ENCODE measurements around the gene E2F7.
"Not testable (repeated sequence)": the region's sequence is repeated elsewhere in the genome, so short reads cannot be mapped to it uniquely, and the experiment has no call there.

Gene E2F7, protein sequence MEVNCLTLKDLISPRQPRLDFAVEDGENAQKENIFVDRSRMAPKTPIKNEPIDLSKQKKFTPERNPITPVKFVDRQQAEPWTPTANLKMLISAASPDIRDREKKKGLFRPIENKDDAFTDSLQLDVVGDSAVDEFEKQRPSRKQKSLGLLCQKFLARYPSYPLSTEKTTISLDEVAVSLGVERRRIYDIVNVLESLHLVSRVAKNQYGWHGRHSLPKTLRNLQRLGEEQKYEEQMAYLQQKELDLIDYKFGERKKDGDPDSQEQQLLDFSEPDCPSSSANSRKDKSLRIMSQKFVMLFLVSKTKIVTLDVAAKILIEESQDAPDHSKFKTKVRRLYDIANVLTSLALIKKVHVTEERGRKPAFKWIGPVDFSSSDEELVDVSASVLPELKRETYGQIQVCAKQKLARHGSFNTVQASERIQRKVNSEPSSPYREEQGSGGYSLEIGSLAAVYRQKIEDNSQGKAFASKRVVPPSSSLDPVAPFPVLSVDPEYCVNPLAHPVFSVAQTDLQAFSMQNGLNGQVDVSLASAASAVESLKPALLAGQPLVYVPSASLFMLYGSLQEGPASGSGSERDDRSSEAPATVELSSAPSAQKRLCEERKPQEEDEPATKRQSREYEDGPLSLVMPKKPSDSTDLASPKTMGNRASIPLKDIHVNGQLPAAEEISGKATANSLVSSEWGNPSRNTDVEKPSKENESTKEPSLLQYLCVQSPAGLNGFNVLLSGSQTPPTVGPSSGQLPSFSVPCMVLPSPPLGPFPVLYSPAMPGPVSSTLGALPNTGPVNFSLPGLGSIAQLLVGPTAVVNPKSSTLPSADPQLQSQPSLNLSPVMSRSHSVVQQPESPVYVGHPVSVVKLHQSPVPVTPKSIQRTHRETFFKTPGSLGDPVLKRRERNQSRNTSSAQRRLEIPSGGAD
- total RNA-seq, result 0.12 to 1.8 (median 0.50) reads per million in 4 experiments

DNA sequence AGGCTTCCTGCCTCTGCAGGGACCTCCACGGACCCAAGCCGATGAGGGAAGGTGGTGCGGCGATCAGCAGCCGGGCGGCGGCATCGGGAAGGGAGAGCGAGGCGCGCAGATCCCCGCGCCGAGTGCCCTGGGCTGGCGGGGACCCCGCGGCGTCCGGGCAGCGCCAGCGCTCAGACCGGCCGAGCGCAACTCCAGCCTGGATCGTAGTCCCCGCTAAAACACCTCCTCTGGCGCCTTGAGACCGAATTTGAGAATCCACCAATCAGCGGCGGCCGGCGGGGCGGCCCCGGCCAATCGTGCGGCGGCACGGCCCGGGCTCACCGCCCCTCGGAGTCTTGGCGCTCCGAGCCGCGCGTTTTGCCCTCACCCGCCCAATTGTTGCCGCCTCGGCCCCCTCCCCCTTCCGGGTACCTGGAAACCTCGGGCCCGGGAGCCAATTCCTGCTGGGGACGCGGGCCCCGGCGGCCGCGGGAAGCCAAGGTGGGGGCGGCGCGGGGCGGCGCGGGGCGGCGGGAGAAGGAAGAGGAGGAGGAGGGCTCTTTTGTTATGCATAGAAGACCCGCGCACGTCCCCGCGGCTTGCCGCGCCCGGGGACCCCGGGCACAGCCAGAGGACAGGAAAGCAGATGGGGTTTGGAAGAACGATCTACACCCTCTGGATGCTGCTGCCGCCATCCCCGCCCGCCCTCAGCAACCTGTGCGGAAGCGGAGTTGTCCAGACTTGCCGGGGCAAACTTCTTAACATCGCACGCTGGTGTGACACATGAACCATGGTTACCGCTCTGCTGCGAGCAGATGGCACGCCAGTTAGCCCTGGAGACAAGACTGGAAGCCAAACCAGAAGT, at the start of gene E2F7:
Gene E2F7, minus strand, starts transcription at position 209 of the 844 bp plus-strand sequence. CDS start 934 bp downstream, outside the sequence.
- DNase-seq, result peak; percentile 54

DNA sequence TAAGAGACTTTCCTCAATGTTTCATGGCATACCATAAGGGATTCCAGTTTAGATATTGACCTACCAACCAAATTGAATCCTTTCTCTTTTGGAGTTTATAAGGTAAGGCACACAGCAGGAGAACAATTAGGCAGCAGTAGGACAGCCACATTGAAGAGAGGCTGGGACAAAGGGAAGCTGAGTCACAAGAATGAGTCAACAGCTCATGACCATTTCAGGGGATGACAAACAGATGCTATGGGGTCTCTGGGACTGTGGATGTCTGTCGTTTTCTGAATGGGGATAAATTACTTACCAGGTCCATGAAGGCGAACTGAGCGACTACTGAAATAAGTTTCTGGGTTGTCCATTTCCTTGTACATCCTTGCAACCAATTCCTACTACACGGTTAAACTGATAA, 48.6 kb upstream of the E2F7 start:
- no peak for DNase-seq

DNA sequence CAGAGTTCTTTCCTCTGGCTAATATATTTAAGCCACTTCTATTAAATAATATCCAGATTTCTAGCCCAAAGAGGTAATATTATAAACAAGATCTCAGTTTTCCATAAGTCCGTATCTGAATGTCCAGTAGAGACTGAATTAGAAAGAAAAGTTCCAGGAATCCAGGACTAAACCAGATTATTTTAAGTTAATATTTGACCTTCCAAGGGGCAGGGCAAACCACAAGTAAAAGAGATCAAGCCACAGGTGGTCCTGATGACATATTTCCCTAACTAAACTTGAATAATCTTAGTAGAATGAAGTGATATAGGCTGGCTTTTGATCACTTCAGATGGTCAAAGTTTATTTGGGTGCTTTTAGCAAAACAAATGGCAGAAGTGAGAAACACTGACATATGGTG, 43.3 kb upstream of the E2F7 start:
- no peak for DNase-seq

DNA sequence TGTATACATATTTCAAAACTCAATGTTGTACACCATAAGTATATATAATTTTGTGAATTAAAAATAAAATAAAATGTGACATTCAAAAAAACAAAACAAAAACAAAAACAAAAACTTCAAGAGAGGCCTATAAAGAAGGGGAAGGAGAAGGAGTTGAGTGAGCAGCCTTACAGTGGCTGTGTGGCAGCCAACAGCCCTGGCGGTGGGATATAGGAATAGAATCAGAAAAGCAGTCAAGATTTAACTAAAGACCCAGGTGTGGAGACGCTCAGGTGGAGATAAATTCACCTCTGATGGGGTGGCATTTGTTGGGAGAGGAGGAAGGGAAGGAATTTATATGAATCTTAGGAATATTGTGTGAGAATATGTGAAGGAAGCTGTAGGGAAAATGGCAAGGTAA, 41.8 kb upstream of the E2F7 start:
- no peak for DNase-seq

DNA sequence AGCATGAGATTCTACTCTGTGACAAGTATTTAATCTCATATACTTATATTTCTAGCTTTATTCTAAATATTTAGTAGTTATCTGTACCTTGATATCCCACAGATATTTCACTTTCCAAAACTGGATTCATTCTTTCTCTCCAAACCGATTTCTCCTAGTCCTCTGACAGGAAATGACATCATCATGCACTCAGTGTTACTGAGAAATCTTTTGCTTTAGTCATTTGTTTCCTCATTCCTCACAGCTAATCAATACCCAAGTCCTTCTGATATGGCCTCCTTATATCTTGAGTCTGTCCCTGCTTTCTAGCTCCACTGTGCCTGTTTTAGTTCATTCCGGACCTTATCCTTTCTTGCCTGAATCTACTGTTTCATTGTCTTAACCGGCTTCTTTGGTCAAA, 39.4 kb upstream of the E2F7 start:
- no peak for DNase-seq

DNA sequence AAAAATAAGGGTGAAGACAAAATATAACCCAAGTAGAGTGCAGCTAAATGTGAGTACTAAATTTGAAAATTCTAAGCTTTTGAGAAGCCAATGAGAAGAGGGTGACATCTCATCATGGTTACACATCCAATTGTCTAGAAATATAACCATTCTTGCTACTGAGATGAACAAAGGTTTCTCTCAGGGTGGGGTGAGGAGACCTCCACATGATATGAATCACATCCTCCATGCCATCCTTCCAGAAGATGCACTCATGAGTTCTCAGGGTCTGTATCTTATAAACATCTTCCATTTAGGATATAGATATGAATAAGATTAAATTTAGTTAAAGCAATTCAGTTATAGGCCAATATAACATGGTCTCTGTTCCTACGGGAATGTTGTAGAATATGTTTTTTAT, 38.9 kb upstream of the E2F7 start:
- DNase-seq, result no peak

DNA sequence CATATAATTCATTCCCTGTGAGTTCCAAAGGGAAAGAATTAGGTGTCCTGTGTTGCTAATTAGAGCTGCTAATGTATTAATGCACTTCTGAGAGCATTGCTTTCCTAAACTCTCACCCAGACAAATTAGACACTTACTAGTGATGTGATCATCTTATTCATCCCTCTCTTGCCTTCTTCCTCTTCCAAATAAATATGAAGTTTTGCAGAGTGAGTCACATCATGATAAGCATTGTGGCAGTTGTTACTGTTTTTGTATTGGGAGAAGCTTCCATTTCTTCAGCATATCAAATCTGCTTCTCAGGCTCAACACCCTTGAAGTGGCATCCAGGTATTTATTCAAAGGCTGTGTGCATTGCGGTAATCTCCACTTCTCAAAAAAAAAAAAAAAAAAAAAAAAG, 37.3 kb upstream of the E2F7 start:
- DNase-seq, result no peak

DNA sequence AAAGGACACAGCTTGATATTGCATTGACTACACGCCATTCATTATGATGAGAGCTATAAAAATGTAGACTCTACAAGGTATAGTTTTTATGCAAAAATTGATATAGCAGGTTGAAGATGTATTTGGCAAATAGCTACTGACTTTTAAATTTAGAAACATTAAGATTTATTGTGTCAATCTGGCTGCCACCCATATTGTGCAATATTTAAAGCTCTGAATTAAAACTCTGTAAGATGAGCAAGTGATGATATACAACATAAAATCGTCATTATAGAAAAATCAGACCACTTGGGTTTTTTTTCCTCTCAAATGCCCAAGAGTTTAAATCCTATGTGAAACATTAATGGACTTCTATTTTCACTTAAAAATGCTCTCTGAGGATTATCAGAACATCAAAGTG, 36.8 kb upstream of the E2F7 start:
- DNase-seq, result no peak

DNA sequence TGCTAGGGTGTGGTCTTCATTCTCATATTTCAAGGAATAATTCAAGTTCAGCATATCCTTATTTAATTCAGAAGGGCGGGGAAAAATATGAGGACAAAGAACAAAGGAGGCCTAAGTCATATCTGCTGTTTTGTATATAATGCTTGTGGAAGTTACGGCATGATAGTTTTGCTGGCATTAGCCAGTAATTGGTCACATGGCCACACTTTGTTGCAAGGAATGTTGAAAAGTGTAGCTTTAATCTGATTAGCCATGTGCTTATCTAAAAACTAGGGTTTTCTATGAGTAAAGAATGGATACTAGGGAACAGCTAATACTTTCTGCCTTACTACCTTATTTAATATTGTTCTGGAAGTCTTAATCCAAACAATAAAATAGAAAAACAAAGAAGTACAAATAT, 34.4 kb upstream of the E2F7 start:
- no peak for DNase-seq

DNA sequence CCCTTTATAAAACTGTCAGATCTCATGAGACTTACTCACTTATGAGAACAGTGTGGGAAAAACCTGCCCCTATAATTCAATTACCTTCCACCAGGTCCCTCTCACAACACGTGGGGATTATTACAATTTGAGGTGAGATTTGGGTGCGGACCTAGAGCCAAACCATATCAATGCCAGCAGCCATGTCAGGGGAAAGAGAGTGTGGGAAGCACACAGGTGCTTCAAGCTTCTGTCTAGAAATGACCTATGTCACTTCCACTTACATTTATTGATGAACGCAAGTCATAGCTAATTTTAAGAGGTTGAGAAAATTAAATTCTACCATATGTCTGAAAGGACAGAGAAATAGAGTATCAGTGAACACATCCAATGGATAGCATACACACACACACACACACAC, 32.5 kb upstream of the E2F7 start:
- no peak for DNase-seq

DNA sequence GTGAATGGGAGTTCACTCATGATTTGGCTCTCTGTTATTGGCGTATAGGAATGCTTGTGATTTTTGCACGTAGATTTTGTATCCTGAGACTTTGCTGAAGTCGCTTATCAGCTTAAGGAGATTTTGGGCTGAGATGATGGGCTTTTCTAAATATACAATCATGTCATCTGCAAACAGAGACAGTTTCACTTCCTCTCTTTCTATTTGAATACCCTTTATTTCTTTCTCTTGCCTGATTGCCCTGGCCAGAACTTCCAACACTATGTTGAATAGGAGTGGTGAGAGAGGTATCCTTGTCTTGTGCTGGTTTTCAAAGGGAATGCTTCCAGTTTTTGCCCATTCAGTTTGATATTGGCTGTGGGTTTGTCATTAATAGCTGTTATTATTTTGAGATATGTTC, 26.9 kb upstream of the E2F7 start:
- DNase-seq, result not testable (repeated sequence)

DNA sequence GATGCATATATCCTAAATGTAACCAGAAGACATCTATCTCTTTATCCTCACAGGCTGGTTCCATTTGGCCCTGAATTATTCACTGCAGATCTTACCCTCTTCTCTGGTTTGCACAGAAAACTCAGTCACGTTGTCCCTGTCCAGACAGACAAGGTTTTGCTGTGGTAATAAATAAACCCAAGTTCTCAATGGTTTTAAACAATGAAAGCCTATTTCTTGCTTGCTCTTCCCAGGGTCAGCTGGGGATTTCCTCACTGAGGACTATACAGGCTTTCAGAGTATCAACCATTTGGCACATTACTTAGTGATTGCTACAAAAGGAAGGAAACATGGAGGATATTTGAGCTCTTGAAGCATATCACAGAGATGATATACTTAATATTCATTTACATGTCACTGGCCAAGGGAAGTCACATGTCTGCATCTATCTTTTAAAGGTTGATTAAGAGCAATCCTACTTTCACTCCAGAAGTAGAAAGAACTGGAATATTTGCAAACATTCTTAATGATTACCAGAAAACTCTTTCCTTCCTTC, 24.4 kb upstream of the E2F7 start:
- no peak for DNase-seq

DNA sequence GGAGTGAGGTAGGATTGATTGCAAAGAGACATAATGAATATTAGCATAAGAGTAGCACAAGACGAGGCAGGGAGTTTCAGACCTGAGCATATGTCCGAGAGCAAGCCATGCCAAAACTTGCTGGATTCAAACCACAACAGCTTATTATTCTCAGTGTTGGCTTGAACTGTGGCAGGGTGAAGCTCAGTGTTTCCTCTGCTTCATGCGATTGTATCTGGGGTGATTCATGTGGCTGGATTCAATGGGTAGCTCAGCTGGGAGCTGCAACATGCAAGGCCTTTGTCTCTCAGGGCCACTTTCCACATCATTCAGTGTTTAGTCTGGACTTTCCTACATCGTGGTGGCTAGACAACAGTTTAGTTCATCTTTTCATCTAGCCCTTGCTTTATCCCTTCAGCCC, 22.1 kb upstream of the E2F7 start:
- no peak for DNase-seq

DNA sequence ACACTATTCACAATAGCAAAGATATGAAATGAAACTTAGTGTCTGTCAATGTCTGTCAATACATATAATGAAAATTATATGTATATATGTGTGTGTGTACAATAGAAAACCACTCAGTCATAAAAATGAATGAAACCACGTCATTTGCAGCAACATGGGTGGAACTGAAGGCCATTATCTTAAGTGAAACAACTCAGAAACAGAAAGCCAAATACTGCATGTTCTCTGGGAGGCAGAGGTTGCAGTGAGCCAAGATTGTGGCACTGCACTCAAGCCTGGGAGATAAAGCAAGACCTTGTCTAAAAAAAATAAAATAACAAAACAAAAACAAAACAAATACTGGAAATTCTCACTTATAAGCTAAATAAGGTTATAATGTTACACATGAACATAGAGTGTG, 16.7 kb upstream of the E2F7 start:
- DNase-seq, result no peak

DNA sequence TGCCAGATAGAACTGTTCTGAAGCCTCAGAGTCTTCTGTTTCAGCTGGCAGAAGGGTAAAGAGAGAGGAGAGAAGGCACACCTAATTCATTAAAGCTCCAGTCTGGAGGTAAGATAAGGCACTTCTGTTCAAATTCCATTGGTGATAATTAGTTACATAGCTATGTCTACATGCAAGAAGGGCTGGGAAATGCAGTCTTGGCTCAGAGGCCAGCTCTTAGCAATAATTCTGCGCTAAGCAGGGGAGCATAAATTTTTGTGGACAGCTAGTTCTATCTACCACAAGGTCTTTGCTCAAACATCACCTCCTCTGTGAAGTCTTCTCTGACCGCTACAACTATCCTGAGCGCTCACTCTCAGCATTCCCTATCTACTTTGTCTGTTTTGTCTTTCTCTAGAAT, 14.3 kb upstream of the E2F7 start:
- DNase-seq, result no peak

DNA sequence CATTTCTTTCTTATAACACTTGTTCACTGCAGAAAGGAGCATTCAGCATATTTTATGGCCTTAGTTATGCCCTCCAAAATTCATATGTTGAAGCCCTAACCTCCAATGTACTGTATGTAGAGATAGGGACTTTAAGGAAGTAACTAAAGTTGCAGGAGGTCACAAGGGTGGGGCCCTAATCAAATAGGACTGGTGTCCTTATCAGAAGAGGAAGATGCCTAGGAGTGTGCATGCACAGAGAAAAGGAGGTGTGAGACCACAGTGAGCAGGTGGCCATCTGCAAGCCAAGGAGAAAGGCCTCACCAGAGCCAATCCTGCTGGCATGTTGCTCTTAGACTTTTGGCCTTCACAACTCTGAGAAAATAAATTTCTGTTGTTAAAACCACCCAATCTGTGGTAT, 12.9 kb upstream of the E2F7 start:
- DNase-seq, result no peak

DNA sequence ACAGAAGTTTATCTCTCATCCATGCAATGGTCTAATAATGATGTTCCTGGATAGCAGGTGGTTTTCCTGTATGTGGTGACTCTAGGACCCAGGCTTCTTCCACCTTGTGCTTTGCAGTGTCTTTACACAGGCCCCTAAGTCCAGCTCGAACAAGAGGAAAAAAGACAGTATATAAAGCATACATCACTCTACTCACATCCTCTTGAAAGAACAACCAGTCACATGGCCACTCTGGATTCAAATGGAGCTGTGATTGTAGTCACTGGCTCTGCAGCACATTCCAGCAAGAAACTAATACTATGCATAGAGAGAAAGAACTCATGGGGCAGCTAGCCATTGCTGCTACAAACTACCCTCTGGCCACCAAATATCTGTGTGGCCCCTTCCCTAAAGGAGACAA, 11.5 kb upstream of the E2F7 start:
- no peak for DNase-seq

DNA sequence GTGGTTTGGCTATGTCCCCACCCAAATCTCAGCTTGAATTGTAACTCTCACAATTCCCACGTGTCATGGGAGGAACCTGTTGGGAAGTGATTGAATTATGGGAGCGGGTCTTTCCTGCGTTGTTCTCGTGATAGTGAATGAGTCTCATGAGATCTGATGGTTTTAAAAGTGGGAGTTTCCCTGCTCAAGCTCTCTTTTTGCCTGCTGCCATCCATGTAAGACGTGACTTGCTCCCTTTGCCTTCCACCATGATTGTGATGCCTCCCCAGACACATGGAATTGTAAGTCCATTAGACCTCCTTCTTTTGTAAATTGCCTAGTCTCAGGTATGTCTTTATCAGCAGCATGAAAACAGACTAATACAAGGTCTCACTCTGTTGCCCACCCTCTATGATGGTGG, 8.5 kb upstream of the E2F7 start:
- not testable (repeated sequence) for DNase-seq

DNA sequence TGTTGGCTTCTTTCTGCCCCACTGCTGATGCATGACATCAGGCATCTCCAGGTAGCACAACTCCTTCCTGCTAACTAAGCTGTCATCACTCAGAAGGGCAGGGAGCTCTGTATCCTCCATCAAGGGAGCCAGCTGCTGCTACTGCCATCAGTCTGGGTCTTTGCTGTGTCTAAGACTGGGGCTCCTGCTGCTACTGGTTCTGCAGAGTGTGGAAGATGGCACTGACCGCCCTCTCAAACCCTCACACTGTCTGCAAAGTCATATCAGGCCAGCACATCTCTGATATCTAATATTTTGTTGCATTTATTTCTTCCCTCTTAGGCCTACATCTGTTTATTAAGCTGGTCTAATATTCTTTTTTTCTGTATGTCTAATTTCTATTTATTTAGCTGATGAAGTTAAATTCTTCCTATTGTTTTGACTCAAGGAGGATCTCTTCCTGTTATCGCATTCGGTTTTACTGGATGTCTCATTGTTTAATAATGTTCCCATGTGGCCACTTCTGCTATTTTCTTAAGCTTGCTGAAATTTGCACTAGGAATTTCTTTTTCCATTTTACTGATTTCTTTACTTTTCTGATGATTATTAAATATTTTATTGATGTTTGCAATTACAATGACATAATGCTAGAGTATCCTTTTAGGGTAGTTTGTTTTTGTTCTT, 7.6 kb upstream of the E2F7 start:
- DNase-seq, result no peak

DNA sequence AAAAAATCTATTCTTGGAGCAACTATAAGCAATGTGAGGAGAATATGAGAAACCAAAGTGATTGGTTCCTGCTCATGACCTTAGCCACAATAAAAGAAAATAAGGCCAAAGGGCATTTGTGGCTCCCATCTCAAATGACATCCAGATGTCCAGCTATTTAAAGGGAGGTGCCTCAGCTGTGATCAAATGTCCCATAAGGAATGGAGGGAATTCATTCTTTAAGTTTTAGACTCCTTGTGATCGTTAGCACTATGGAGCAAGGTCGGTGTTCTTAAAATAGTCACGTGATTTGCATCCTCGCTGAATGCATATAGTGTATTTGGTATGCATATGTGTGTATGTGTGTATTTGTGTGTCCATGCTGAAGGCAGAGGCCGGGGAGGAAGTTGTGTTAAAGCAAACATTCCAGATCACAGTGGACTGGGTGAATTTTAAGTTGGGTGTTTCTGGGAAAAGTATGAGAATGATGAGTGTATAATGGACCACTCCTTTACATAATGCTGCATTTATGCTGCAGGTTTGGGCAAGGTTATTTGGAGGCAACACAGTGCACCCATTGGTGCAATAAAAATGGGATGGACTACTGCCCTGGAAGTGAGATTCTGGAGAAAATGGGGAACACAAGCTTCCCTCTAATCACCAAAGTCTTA, 5.6 kb upstream of the E2F7 start:
- DNase-seq, result no peak

DNA sequence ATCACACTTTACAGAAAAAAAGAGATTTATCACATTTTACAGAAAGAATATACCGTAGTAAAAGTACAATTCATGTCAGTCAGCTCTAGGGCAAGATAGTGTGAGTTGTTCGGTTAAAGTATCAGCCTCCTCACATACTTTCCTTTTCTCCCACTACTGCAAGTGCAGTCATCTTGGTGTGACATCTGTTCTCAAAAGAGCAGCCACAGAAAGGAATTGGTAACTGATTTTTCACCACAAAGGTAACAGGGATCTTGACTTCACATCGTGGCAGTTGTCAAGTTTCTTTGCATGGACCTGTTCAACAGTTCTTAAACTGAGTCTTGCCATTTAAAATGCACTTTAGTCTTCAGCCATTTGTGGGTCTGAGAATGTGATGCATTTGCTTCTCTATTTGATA, 5.0 kb upstream of the E2F7 start:
- DNase-seq, result no peak

DNA sequence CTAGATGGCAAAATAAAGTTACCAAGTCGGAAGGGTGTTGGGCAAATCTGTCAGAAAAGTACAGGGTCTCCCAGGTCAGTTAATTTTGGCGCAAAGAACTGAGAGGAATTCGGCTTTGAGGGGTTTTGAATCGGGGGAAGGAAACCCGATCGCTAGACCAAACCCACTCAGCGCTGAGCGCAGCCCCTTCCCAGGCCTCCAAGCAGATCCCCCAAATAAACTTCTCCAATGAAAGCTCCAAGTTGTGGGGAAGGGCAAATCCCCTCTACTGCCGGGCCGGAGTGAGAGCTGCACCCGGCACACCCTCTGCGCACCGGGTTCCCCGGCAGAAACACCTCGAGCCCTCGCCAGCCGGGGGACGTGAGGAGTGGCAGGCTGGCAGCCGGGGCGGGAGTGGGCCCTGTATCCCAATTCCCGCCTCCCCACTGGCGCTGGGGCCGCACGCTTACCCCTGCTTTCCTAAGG, 441 bp downstream of the E2F7 start:
- DNase-seq, result no peak
